ENCODE data around the gene JMJD6. TPM values are rescaled to one million over a fixed set of nuclear protein-coding genes. Genes with fewer than 3 reads are reported as not detected.
A peak's percentile ranks its signal among the peaks of the same experiment; 100 is the strongest.

JMJD6 gene
- total RNA-seq, 2 experiments from 2014 or later, result 39.9 to 71.2 TPM

DNA sequence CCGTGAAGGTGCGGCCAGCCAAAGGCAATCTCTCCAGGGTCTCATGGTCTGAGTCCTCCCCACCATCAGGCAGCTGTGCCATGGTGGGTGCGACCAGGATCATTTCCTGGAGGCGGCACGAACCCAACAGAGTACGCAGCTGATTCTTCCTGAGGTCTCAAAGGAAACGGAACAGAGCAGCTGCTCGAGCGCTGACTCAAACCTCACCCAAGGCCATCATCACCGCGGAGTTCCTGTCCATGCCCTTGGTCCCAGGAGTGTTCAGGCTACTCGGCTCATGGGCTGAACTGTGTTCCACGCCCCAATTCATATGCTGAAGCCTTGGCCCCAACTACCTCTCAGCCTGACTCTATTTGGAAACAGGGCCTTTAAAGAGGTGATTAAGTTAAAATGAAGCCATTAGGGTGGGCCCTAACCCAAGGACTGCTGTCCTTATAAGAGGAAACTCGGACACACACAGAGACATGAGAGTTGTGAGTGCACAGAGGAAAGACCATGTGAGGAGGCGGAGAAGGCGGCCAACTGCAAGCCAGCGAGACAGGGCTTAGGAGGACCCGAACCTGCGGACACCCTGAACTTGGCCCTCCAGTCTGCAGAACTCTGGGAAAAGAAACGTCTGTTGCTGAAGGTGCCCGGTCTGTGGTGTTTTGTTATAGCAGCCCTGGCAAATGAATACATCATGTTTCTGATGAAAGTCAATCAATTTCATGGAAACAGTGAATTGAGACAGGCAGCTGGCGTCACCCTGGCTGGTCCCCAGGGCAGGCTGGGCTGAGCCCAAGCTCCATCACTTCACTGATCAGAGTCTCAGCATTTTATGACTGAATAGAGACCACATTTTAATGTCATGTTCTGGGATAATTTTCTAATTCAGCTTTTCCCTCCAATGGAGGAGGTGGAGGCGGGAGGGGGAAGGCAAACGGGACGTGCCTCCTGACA lies 29.4 kb downstream of the JMJD6 start:
- Histone ChIP-seq H3K79me2 (ENCODE audit: insufficient read depth, low read depth, low read length) (no peaks in the 10 kb centered on the region), H3K4me2 (ENCODE audit: low read length) (no peak overlapping the region), H3K9me3 (ENCODE audit: low read length) (no peaks in the 10 kb centered on the region), H3K27ac (ENCODE audit: low read depth, low read length, poor library complexity, severe bottlenecking) (no peak overlapping the region), H3K9me2 (ENCODE audit: insufficient read depth, low read length) (no peaks in the 10 kb centered on the region), H3K4me1 (ENCODE audit: insufficient read depth, low read length, poor library complexity, severe bottlenecking) (peaks cover 14% of the 10 kb centered on the region), H2AFZ (ENCODE audit: low read length) (no peak overlapping the region), H4K20me1 (ENCODE audit: insufficient read depth, low read length) (no peaks in the 10 kb centered on the region), H3K36me3 (ENCODE audit: insufficient read depth, low read length) (no peaks in the 10 kb centered on the region), H3K4me3 (ENCODE audit: low read depth, low read length, poor library complexity, severe bottlenecking) (no peak overlapping the region)
- intact Hi-C loops (cut with micrococcal nuclease; ENCODE audit: unreplicated experiment), result no loop called here
- POLR2A ChIA-PET, result no interaction called here
- TF ChIP-seq EZH2phosphoT487 (IDR thresholded peaks at IDR 0.05; ENCODE audit: borderline replicate concordance, low read depth, low read length), result no peak
- TF ChIP-seq, protein P1, sequence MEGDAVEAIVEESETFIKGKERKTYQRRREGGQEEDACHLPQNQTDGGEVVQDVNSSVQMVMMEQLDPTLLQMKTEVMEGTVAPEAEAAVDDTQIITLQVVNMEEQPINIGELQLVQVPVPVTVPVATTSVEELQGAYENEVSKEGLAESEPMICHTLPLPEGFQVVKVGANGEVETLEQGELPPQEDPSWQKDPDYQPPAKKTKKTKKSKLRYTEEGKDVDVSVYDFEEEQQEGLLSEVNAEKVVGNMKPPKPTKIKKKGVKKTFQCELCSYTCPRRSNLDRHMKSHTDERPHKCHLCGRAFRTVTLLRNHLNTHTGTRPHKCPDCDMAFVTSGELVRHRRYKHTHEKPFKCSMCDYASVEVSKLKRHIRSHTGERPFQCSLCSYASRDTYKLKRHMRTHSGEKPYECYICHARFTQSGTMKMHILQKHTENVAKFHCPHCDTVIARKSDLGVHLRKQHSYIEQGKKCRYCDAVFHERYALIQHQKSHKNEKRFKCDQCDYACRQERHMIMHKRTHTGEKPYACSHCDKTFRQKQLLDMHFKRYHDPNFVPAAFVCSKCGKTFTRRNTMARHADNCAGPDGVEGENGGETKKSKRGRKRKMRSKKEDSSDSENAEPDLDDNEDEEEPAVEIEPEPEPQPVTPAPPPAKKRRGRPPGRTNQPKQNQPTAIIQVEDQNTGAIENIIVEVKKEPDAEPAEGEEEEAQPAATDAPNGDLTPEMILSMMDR (conservative IDR thresholded peaks at IDR 0.05; ENCODE audit: low read length), result no peak
- CTCF ChIA-PET (ENCODE audit: unreplicated experiment), result interaction anchor here (0.5 to 0.6 kb wide), 2 partner anchors 9 to 12 kb away, joined by 3 read pairs; no protein-coding TSS in a partner anchor
- BruUV-seq (replicated peaks), result no TSS peak
- peak; percentile 29 for DNase-seq (ENCODE audit: low spot score)

DNA sequence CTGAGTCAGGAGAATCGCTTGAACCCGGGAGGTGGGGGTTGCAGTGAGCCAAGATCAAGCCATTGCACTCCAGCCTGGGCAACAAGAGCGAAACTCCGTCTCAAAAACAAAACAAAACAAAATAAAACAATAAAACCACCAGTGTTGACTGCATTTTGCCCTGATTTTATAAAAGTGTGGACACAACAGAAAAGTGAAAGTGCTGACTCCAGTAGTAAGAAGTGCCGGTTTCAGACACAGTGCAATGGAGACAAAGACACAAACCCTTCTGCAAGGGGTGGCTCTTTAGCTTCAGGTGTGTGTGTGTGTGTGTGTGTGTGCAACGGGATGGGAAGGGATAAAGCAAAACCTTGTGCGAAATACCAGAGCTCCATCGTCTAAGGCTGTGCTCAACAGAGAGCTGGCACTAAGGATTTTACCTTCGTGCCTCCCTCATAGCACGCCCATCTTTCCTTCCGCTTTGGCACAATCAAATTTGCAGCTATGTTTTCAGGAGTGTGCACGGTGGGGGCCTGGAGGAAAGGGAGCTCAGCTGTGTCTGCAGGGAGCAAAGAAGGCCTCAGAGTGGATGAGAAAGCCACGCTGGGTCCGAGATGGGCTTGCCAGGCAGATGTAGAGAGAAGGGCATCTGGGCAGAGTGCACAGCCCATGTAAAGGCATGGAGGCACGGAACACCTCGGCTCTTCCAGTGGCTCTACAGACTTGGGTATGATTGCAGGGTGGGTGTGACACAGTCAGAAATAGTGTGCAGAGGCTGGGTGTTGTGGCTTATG lies 31.2 kb downstream of the JMJD6 start:
- H3K9me2 ChIP-seq (ENCODE audit: insufficient read depth, low read length), result no peaks in the 10 kb centered on the region
- TF ChIP-seq, protein P1 (conservative IDR thresholded peaks at IDR 0.05; ENCODE audit: low read length), result no peak
- TF ChIP-seq EZH2phosphoT487 (IDR thresholded peaks at IDR 0.05; ENCODE audit: borderline replicate concordance, low read depth, low read length), result no peak
- H3K4me3 ChIP-seq (ENCODE audit: low read depth, low read length, poor library complexity, severe bottlenecking), result no peak overlapping the region
- no peak overlapping the region for H3K27ac ChIP-seq (ENCODE audit: low read depth, low read length, poor library complexity, severe bottlenecking)
- H3K4me2 ChIP-seq (ENCODE audit: low read length), result no peak overlapping the region
- DNase-seq (ENCODE audit: low spot score), result no peak
- BruUV-seq (replicated peaks), result no TSS peak
- no peaks in the 10 kb centered on the region for H4K20me1 ChIP-seq (ENCODE audit: insufficient read depth, low read length)
- intact Hi-C loops (cut with micrococcal nuclease; ENCODE audit: unreplicated experiment), result no loop called here
- no peaks in the 10 kb centered on the region for H3K36me3 ChIP-seq (ENCODE audit: insufficient read depth, low read length)
- H3K79me2 ChIP-seq (ENCODE audit: insufficient read depth, low read depth, low read length), result no peaks in the 10 kb centered on the region
- H3K4me1 ChIP-seq (ENCODE audit: insufficient read depth, low read length, poor library complexity, severe bottlenecking), result peaks cover 14% of the 10 kb centered on the region
- H3K9me3 ChIP-seq (ENCODE audit: low read length), result no peaks in the 10 kb centered on the region
- POLR2A ChIA-PET, result interaction anchor here (0.7 to 1.1 kb wide), 2 partner anchors 19 to 37 kb away, joined by 3 read pairs; no protein-coding TSS in a partner anchor
- H2AFZ ChIP-seq (ENCODE audit: low read length), result no peak overlapping the region
- CTCF ChIA-PET (ENCODE audit: unreplicated experiment), result no interaction called here
